ENCODE results near the gene COL15A1. TPM values are rescaled to one million over a fixed set of nuclear protein-coding genes. Genes with fewer than 3 reads are reported as not detected.

COL15A1 gene
- total RNA-seq, 1 donor from 2014 or later, result 8.0 TPM

GRCh38 chr9:99070681-99071080 lies 127.0 kb downstream of the COL15A1 start:
- Histone ChIP-seq H3K27me3 (ENCODE audit: low read depth) (no peaks in the 10 kb centered on the region), H3K27ac (peak overlapping the region; percentile 28), H3K4me3 (no peak overlapping the region), H3K9me3 (no peaks in the 10 kb centered on the region), H3K36me3 (no peaks in the 10 kb centered on the region), H3K4me1 (peaks cover 26% of the 10 kb centered on the region)
- DNase-seq (no peak), ATAC-seq (no peak)
- intact Hi-C loops (cut with DNase I), result no loop called here
- TF ChIP-seq, protein P1, sequence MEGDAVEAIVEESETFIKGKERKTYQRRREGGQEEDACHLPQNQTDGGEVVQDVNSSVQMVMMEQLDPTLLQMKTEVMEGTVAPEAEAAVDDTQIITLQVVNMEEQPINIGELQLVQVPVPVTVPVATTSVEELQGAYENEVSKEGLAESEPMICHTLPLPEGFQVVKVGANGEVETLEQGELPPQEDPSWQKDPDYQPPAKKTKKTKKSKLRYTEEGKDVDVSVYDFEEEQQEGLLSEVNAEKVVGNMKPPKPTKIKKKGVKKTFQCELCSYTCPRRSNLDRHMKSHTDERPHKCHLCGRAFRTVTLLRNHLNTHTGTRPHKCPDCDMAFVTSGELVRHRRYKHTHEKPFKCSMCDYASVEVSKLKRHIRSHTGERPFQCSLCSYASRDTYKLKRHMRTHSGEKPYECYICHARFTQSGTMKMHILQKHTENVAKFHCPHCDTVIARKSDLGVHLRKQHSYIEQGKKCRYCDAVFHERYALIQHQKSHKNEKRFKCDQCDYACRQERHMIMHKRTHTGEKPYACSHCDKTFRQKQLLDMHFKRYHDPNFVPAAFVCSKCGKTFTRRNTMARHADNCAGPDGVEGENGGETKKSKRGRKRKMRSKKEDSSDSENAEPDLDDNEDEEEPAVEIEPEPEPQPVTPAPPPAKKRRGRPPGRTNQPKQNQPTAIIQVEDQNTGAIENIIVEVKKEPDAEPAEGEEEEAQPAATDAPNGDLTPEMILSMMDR (IDR thresholded peaks at IDR 0.05), result no peak

DNA sequence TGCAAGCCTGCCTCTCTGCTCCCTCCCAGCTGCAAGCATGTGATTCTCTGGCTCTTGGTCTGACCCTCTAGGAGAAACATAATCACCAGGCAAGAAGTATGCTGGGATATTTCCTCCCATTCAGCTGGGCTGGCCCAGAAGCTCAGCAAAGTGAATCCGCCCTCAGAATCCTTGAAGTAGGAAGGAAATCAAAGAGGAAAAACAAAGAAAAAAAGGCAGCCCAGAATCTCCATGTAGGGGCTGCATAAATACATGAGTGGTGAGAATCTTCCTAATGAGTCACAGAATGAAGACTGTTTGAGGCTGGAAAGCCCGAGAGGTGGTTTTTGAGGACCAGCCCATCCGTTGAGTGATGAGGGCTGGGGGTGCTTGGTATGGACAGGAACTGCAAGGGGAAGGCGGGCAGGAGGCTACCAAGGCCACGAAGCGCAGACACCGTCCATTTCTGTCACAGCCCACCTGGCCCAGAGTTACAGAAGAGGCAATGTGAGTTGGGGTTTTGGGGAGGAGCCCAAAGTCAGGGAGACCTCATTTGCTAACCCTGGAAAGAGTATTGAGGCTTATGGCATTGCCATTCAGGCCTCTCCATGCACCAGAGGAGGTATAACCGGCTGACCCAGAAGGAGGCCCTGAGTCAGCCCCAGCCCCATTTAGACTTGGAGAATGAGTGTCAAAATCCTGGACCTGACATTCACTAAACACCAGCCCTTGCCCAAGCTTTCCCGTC lies 127.8 kb downstream of the COL15A1 start:
- ATAC-seq, result no peak

GRCh38 chr9:99072040-99072394 lies 128.3 kb downstream of the COL15A1 start:
- H3K27me3 ChIP-seq (ENCODE audit: low read depth), result no peaks in the 10 kb centered on the region
- intact Hi-C loops (cut with DNase I), result no loop called here
- ATAC-seq, result no peak
- no peaks in the 10 kb centered on the region for H3K9me3 ChIP-seq
- no peak overlapping the region for H3K4me3 ChIP-seq
- no peak for DNase-seq
- H3K36me3 ChIP-seq, result no peaks in the 10 kb centered on the region
- TF ChIP-seq, protein P1 (IDR thresholded peaks at IDR 0.05), result no peak
- H3K27ac ChIP-seq, result no peak overlapping the region
- H3K4me1 ChIP-seq, result peaks cover 37% of the 10 kb centered on the region

More for the DNA sequence above, 127.8 kb downstream of the COL15A1 start:
- no peak for DNase-seq
- Histone ChIP-seq H3K9me3 (no peaks in the 10 kb centered on the region), H3K27me3 (ENCODE audit: low read depth) (no peaks in the 10 kb centered on the region), H3K4me1 (peaks cover 31% of the 10 kb centered on the region), H3K4me3 (no peak overlapping the region), H3K27ac (peak overlapping the region; percentile 28), H3K36me3 (no peaks in the 10 kb centered on the region)
- intact Hi-C loops (cut with DNase I), result no loop called here
- TF ChIP-seq, protein P1 (IDR thresholded peaks at IDR 0.05), result no peak

- Histone ChIP-seq H3K4me3 (no peak overlapping the region), H3K27me3 (ENCODE audit: low read depth) (no peaks in the 10 kb centered on the region), H3K27ac (no peak overlapping the region), H3K9me3 (no peaks in the 10 kb centered on the region), H3K36me3 (no peaks in the 10 kb centered on the region), H3K4me1 (peaks cover 40% of the 10 kb centered on the region)
- no peak for ATAC-seq
- DNase-seq, result no peak
- intact Hi-C loops (cut with DNase I), result no loop called here
- TF ChIP-seq, protein P1 (IDR thresholded peaks at IDR 0.05), result no peak
These were observed 129.6 kb downstream of the COL15A1 start for GRCh38 chr9:99073347-99073746.

GRCh38 chr9:99073985-99074901 lies 130.5 kb downstream of the COL15A1 start:
- no peak overlapping the region for H3K4me3 ChIP-seq
- H3K27ac ChIP-seq, result no peak overlapping the region
- TF ChIP-seq, protein P1 (IDR thresholded peaks at IDR 0.05), result no peak
- no peaks in the 10 kb centered on the region for H3K27me3 ChIP-seq (ENCODE audit: low read depth)
- ATAC-seq (no peak), DNase-seq (no peak)
- H3K36me3 ChIP-seq, result no peaks in the 10 kb centered on the region
- H3K9me3 ChIP-seq, result no peaks in the 10 kb centered on the region
- intact Hi-C loops (cut with DNase I), result no loop called here
- H3K4me1 ChIP-seq, result peaks cover 40% of the 10 kb centered on the region

All from lower lobe of right lung (tissue), 2 donors.